SKM-1 (cell line): Measurements from ENCODE around the gene PRM1.
A peak's percentile ranks its signal among the peaks of the same experiment; 100 is the strongest.

Source experiments
- DNase-seq: peaks from one replicate; lab custom pipeline; 2025; ENCODE audit not compliant: unreplicated experiment; lab: John Stamatoyannopoulos, UW

The PRM1 gene, protein sequence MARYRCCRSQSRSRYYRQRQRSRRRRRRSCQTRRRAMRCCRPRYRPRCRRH

GRCh38 chr16:11280616-11281522, at the start of gene PRM1:
TSS of gene PRM1 (minus strand) at chr16:11281330. CDS start at chr16:11281238, 92 bp downstream.
- no peak for DNase-seq

- no peak for DNase-seq
Measured at GRCh38 chr16:11330526-11331237, 49.6 kb upstream of the PRM1 start.

DNA sequence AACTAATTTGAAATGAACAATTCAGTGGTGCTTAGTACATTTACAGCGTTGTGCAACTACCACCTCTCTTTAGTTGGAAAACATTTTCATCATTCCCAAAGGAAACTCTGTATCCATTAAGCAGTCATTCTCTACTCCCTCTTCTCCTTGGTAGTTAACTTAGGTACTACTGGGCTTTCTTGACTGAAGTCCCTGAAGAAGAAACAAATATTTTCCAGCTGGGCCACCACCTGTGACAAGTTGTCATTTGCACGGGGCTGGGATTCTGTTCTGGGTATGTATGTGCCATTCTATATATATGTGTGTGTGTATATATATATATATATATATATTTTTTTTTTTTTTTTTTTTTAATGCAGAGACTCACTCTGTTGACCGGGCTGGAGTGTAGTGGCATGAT, 48.8 kb upstream of the PRM1 start:
- DNase-seq = no peak

GRCh38 chr16:11329071-11329491, 48.0 kb upstream of the PRM1 start:
- DNase-seq = no peak

- peak; percentile 89 for DNase-seq
Measured at GRCh38 chr16:11328172-11329070, 47.3 kb upstream of the PRM1 start.

DNA sequence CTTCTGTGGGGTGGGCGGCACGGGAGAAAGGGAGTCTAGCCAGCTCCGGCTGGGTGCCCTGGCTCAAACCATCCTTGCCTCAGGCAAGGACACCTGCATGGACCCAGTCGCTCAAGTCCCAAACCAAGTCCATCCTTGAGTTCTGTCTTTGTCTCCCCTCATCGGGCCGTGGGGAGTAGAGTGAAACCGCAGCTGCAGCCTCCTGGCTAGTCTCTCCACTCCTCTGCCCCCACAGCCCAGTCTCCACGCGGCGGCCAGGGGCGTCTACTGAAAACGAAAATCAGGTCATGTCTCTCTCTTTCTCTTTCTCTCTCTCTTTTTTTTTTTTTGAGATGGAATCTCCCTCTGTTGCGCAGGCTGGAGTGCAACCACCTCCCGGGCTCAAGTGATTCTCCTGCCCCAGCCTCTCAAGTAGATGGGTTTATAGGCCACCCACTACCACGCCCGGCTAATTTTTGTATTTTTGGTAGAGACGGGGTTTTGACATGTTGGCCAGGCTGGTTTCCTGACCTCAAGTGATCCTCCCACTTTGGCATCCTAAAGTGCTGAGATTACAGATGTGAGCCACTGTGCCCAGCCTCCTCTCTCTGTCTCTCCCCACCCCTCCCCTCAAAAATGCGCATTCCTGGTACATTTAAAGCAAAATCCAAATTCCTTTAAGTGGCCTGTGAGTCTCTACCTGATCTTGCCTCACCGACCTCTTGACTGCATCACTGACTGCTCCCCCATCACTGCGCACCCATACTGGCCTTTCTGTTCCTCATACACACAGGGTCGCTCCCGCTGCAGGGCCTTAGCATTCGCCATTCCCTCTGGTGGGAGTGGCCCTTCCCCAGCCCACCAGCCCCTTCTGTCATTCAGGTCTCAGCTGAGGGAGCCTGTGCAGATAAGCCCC, 46.4 kb upstream of the PRM1 start:
- no peak for DNase-seq

- no peak for DNase-seq
Measured at GRCh38 chr16:11326737-11327276, 45.7 kb upstream of the PRM1 start.

- no peak for DNase-seq
Measured at GRCh38 chr16:11326084-11326736, 45.1 kb upstream of the PRM1 start.

GRCh38 chr16:11325404-11326083, 44.4 kb upstream of the PRM1 start:
- no peak for DNase-seq

DNA sequence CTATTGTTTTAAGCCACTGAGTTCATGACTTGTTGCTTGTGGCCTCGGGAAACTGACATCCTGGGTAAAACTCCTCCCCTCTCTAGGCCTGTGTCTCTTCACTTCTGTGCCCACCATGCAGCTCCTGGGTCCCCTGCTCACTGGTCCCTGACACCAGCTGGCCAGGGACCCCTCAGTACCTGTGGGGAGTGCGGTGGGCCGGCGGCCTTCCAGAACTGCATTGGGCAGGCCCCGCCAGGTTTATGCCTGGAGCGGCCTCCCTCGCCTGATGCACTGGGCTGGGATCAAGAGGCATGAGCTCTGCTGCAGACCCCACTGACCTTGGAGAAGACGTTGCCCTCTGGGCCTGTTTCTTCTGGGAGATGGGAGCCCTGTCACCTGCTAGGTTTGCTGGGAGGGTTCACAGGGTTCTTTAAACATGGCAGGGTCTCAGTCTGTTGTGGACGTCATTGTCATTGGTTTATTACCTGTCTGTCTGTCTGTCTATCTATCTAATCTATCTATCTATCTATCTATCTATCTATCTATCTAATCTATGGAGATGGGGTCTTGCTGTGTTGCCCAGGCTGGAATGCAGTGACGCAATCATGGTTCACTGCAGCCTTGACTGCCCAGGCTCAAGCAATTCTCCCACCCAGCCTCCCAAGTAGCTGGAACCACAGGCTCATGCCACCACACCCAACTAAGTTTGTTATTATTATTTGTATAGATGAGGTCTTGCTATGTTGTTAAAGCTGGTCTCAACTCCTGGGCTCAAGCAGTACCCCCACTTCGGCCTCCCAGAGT, 42.6 kb upstream of the PRM1 start:
- no peak for DNase-seq

- DNase-seq = no peak
Measured at GRCh38 chr16:11322823-11323222, 41.7 kb upstream of the PRM1 start.

GRCh38 chr16:11321662-11322061, 40.5 kb upstream of the PRM1 start:
- no peak for DNase-seq

DNA sequence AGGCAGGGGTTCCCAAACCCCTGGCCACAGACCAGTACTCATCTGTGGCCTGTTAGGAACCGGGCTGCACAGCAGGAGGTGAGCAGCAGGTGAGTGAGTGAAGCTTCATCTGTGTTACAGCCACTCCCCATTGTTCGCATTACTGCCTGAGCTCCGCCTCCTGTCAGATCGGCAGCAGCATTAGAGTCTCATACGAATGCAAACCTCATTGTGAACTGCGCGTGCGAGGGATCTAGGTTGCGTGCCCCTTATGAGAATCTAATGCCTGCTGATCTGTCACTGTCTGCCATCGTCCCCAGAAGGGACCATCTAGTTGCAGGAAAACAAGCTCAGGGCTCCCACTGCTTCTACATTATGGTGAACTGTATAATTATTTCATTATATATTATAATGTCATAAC, 39.0 kb upstream of the PRM1 start:
- no peak for DNase-seq

DNA sequence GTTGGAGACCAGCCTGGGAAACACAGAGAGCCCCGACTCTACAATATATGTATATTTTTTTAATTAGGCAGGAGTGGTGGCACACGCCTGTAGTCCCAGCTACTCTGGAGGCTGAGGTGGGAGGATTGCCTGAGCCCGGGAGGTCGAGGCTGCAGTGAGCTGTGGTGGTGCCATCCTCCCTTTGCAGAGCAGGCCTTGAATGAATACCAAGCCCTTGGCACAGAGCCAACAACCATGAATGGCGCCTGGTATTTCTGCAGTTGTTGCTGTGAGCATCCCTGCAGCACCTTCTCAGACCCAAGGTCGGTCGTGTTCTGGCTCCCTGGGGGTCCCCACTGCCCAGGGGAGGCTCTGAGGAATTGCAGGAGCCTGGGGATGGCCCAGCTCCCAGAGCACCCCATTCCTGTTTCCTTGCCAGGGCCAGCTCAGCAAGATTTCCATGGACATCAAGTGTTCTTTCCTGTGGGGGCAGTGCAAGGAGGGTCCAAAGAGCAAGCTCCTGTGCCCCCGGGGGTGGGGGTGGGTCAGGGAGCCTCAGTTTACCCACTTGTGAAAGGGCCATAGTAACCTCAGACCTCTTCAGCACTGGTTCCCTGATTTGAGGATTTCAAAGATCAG, 38.5 kb upstream of the PRM1 start:
- DNase-seq = no peak

GRCh38 chr16:11318817-11319216, 37.7 kb upstream of the PRM1 start:
- no peak for DNase-seq

- DNase-seq = no peak
Measured at GRCh38 chr16:11316331-11317015, 35.3 kb upstream of the PRM1 start.

GRCh38 chr16:11315510-11315909, 34.4 kb upstream of the PRM1 start:
- DNase-seq = no peak
